GM21528 (cell line): ENCODE results near the gene ELMO1.

ENCODE experiments used
- ATAC-seq: cut with Tn5 transposase; IDR thresholded peaks from one replicate; pipeline ENCODE4 v1.9.1; 2021; ENCODE audit warnings: mild to moderate bottlenecking, moderate library complexity; ENCODE audit not compliant: unreplicated experiment, low FRiP score

The ELMO1 gene

DNA sequence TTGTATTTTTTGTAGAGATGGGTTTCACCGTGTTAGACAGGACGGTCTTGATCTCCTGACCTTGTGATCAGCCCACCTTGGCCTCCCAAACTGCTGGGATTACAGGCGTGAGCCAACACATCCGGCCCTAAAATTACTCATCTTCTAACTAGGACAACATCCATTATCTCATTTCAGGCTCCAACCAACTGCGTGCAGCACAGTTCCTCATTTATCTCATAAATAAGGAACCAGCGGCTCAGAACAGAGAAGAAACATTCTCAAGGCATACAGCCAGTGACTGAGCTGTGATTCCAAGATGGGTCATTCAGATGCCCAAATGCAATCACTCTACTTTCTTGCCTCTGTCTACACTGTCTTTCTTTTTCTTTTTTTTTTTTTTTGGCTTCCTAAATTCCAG lies 356.1 kb downstream of the ELMO1 start:
- no peak for ATAC-seq

DNA sequence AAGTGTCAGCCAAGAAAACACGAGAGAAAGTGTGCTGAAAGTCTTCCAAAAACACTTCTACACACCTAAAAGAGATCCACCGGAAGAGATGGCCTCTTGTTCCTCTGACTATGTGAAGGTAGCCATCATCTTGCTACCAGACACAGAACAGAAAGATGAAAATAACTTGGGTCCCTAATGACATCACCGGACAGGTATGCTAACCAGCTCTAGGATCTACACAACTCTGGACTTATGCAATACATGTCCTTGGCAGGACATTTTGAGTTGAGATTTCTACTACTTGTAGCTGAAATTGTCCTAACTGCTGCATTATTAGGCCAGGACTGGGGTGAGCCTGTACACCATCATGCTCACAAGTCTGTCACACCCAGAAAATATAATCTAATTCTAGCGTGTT lies 358.7 kb downstream of the ELMO1 start:
- no peak for ATAC-seq

DNA sequence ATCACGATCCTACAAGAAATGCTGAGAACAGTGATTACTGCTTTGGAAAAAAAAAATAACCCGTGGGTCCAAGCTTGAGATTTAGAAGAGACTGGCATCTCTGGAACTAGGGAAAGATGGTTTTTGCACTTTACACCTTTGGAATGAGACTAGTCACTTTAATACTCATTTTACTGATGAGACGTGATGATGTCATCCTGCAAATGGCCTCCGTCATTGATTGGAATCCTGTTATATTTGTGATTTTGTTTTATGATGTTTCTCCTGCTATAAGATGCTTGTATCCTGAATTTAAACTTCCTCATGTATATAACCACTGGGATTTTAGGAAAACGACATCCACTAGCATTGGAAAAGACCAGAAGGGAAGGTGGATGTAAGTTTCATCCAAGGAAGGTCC lies 363.1 kb downstream of the ELMO1 start:
- ATAC-seq: no peak

DNA sequence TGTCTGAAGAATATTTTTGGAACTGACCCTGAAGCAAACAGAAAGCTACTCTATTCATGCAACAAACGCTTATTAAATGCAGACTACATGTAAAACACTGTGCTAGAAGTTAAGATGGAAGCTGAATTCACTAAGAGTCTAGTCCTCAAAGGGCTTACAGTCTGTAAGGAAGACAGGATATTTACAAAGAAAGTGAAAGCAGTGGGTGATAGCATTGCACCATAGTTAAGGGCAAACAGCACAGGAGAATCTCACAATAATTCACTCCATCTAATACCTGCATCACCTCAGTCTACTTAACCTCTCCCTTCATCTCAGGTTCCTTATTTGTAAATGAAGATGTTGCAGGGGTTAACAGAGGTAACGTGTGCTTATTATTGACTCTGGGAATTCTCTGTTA lies 364.4 kb downstream of the ELMO1 start:
- no peak for ATAC-seq

DNA sequence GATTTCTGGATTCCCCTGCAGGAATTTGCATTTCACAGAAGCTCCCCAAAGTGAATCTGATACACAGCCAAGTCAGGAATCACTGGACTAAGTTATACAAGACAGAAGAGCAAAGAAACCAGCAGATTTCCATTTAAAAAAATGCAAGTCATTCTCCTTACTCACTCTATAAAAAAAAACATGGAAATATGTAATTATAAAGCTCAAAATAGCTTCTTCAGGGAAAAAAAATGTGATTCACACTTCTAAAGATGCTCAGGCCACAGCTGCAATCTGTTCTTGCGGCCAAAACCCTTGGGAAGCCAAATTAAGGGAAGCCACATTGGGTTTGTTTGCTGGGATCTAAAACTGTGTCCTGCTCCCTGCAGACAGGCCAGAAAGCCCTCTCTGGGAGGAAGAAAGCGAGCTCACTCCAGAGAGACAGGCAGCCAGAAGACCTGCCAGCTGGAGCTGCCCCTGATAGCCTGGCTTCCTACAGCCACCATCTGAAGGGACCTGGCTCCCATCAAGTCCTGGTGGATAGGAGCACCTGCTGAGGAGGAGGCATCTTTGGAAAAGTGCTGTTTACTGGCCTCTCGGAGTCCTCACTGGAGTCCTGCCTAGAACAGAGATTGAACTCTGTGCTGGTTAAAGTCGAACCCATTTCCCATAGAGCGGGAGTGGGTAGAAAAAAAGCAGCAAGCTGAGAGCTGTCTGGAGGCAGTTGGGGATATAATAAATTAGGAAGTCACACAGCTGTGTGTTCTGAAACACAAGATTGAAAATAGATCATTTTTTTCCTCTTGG lies 365.2 kb downstream of the ELMO1 start:
- ATAC-seq: no peak

DNA sequence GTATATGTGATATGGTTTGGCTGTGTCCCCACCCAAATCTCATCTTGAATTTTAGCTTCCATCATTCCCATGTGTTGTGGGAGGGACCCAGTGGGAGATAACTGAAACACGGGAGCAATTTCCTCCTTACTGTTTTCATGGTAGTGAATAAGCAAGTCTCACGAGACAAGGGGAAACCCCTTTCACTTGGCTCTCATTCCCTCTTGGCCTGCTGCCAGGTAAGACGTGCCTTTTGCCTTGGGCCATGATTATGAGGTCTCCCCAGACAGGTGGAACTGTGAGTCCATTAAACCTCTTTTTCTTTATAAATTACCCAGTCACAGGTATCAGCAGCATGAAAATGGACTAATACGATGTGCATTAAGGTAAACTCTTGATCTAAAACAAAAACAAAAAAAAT lies 367.2 kb downstream of the ELMO1 start:
- no peak for ATAC-seq

DNA sequence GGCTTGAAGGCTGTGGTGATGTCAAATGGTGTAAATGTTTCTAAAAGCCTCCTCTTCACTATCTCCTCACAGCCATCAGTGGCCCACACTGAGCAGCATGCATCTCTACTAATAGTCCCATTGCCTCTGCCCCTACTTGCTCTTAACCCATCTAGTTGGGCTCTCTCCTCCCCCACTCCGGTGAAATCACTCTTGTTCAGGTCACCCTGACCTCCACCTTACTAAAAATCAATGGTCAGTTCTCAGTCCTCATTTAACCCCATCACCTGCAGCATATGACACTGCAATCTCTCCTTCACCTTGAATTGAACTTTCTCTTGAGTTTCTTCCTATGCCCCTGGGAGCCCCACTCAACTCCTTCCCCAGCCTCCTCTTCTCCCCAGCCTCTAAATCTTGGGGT lies 369.2 kb downstream of the ELMO1 start:
- no peak for ATAC-seq

DNA sequence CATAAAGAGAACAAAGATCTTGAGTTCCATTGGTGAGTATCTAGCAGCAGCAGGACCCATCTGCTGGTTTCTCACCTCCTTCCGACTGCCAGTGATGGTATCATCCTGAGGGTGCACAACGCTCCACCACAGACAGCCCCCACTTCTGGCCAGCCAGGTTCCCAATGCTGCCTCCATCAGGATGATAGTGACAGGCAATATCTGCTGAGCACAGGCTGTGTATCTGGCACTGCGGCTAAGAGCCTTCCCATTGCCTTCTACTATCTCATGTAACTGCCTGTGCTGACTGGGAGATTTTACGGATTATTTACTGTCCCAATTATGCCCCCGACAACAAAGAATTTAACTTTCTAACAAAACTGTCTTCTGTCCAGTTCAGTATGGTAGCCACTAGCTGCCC lies 372.0 kb downstream of the ELMO1 start:
- ATAC-seq: no peak

DNA sequence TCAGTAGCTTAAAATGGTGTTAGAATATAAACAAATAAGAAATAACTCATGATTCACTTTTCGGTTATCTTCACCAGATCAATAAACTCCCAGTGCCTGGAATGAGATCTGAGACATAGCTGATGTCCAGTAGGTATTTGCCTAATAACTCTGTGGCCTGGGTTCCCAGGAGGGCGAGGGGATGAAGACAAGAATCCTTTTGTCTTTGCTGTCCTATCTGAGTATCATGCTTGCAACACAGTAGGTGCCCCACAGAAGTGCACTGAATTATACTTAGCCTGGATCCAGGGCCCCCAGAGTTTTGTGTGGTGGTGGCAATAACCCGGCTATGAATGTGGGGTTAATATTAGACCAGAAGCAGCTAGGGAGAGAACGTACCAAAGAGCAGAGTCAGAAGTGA lies 374.3 kb downstream of the ELMO1 start:
- no peak for ATAC-seq

DNA sequence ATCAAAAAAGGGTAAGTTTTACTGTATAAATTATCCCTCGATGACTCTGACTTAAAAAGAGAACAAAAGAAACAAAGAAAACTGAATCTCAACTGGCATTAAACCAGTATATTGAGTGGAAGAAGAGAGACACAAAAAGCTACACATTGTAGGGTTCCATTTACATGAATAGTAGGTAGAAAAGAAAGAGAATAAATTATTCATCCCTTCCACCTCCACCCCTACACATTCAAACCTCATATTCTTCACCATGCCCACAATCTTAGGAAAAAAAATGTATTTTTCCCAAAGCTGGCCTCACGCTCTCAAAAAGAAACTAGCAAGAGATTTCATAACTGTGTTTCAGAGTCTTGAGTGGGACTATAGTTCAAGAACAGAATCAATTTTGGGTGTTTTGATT lies 377.5 kb downstream of the ELMO1 start:
- ATAC-seq: no peak

DNA sequence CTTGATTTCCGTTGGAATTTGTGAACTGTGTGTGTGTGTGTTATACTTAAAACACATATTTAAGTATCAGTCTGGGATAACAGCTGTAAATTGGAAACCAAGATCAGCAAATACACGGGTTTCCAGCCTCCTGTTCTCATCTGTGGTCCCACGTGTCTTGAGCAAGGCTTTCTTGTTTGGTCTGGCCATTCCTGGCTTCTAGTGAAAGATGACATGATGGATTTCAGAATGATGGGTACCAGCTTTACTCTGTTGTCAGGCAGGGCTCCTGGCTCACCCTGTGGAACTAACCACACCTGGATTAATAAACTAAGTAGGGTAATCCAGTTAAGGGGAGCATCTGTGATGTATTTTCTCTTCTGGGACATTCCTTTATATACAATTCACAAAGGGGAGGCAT lies 378.2 kb downstream of the ELMO1 start:
- no peak for ATAC-seq

DNA sequence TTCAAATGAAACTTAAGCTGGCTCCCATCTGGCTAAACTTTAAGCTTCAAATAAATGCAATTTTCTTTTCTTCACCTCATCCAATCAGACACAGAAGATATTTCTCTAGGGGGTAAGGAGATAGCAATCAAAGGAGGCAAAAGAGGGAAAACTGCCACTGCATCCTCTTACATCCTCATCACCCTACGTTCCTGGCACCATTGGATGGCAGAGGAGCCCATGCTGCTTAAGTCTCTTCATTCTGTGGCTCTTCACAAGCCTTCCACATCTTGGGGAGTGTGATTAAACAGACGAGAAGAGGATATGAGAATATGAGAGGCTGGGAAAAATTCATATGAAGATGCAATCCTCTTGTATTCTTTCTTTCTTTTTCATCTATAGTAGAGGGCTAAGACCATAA lies 378.6 kb downstream of the ELMO1 start:
- no peak for ATAC-seq

DNA sequence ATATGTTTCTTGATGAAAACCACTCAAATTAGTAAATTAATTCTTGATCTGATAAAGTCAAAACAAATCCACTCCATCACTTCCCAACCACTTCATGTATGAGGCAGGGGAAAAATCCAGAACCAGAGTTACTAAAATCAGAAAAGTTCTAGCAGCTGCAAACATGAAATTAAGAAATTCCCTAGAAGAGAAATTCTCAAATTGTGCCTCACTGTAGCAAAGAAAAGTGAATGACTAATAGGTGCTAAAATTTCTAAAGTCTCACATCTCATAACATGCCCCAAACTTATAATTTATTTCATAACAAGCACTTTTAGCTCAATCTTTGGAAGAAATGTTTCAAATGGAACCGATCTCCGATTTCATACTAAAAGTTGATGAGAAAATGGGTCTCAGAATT lies 379.3 kb downstream of the ELMO1 start:
- ATAC-seq: no peak

DNA sequence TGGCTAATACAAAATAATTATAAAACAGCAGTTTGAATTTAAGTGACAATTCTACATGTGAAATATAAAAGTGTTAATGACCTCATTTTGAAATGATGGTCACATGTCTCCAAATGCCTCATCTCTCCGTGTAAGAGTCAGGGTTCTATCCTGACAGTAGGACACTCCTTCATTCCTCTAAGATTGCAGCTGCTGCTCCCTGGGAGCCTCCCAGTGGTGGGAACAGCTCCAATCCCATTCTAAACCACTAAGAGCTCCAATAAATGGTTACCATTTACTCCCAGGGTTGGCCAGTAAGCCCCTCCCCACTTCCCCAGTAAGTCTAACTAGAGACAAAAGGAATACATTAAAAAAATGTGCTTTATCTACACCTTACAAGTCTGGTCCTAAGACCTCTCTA lies 379.8 kb downstream of the ELMO1 start:
- ATAC-seq: no peak

DNA sequence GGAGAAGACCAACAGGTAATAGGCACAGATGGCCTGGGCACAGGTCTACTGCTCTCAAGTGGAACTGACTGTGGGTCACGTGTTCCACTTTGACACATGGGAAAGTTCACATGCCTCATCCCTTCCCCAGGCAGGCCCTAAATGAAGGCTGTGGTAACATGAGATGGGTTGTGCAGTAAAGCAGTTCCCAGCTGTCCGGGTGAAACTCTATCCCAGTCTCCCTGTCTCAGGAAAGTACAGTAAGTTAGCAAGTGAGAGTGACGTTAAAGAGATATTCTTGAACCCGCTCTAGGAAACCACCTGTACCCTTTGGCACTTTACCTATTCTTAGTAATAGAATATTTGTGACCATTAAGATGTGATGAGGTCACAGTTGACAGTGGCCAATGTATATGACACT lies 380.6 kb downstream of the ELMO1 start:
- ATAC-seq: no peak

DNA sequence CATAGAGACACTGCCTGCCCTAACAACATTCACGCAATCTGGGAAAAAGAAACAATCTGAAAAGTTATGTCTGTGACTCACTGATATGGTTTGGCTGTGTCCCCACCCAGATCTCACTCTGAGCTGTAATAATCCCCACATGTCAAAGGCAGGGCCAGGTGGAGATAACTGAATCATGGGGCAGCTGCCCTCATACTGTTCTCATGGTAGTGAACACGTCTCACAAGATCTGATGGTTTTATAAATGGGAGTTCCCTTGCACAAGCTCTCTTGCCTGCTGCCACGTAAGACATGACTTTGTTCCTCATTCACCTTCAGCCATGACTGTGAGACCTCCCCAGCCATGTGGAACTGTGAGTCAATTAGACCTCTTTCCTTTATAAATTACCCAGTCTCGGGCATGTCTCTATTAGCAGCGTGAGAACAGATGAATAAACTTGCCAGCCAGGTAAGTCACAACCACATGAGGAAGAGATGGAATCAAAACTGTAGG lies 382.8 kb downstream of the ELMO1 start:
- ATAC-seq: no peak

DNA sequence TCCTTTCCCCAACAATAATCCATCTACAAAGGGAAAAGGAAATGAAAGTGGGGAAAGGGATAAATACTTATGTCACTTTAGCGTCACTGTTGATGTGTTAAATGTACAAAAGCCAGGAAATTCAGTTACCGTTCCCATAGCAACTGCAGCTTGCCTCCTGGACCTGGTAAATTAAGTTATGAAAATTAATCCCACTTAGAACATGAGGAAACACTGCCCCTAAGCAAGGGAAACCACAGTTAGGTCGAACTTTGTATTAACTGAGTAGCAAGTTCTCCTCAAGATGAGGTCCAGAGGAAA lies 386.2 kb downstream of the ELMO1 start:
- no peak for ATAC-seq

DNA sequence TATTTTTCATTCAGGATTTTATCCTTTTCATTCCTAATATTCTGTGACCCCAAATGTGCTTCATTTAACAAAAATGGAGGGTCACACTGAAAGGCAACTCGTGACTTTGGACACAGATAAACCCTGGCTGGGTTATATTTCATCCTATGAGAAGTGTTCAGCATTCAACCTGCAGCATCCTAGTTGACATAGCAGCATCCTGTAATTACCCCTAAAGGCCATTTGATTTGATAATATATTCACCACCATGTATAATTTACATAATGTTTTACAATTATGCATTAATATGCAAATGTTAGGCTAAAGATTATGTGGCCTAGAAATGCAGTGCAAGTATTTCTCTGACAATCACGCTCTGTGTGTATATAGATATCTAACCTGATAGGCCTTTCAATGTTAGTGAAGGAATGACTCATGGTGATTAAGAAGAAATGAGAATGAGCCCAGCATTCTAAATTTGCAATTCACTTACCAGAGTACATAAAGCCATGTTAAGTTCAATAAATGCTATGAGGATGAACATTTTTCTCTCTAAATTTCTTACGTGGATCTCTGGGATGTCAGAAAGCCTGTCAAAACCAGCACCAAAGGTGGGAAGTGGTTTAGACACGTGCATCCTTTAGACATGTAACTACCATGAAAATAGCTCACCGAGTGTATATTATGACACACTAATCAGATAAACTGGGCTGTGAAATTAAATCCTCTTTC lies 386.7 kb downstream of the ELMO1 start:
- ATAC-seq: no peak

DNA sequence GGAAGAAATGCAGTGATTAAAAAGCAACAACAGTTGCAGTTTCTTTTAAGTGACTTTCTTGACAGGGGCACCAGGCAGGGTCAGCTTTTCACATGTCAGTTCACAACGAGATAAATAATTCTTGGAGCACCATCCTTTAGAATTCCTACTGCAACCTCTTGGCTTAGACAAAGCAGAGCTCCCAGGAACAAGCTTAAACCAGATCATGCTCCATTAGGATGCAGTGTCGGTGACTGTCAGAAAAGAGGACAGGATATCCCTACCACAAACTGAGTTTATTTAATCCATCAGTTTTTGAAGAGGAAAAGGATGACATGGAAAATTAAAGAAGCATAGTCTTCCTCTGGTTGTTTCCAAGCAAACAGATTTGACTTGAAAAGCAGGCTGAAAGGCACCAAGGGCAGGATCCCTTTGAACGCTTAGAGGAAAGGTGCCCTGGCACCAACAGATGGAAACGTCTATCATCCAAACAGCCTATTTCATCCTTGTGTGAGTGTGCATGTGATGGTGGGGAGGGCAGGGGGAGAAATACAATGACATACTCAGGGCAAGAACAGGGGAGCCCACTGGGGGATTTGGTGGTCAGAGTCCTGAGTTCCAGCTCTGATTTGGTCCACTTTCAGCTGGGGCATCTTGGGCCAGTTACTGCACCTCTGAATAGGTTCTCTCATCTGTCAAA lies 392.3 kb downstream of the ELMO1 start:
- ATAC-seq: no peak

DNA sequence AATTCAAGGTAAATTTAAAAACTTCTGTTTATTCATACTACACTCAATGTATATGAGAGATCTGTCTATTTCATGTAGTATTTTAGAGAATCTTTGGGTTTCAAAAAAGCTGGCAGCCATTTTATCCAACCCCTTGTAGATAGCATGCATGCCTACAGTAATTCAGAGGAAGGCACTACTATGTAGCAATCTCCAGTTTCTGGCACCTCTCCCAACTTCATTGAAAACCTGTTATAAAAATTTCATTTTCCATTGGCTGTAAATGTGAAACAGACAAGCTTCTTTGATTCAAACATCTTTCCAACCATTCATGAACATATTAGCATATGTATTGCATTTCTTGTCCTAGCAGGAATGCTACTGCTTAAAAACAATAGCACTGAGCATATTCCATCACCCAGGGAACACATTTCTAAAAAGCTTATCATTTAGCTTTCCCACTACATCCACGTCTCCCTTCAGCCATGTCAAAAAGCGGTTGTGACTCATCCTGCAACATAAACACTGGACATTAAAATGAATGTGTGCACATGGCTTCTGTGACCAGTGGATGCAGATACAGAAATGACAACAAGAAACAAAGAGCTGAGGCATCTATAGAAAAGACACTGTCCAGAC lies 393.9 kb downstream of the ELMO1 start:
- no peak for ATAC-seq

DNA sequence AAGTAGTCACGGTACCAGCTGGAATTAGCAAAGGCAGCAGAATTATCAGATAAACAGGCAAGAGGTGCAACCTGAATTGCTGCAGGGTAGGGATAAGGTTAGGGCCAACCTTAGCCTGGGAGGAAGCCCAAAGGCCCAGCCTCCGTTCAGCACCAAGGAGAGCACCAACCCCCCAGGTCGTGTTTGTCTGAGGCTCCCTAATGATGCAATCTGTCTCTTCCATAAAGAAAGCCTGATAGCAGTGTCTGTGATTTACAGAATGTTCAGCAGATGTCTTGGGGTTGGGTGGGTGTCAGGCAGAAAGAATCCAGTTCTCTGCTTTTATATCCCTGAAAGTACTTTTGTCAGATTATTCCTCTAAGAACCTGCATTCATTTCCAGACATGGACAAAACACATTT lies 396.0 kb downstream of the ELMO1 start:
- ATAC-seq: no peak
